ENCODE results near the gene PRIM2.
"Not testable (repeated sequence)": the region's sequence is repeated elsewhere in the genome, so short reads cannot be mapped to it uniquely, and the experiment has no call there.

- TF ChIP-seq, protein P1, sequence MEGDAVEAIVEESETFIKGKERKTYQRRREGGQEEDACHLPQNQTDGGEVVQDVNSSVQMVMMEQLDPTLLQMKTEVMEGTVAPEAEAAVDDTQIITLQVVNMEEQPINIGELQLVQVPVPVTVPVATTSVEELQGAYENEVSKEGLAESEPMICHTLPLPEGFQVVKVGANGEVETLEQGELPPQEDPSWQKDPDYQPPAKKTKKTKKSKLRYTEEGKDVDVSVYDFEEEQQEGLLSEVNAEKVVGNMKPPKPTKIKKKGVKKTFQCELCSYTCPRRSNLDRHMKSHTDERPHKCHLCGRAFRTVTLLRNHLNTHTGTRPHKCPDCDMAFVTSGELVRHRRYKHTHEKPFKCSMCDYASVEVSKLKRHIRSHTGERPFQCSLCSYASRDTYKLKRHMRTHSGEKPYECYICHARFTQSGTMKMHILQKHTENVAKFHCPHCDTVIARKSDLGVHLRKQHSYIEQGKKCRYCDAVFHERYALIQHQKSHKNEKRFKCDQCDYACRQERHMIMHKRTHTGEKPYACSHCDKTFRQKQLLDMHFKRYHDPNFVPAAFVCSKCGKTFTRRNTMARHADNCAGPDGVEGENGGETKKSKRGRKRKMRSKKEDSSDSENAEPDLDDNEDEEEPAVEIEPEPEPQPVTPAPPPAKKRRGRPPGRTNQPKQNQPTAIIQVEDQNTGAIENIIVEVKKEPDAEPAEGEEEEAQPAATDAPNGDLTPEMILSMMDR (IDR thresholded peaks at IDR 0.05; ENCODE audit: low read length): not testable (repeated sequence)
- not testable (repeated sequence) for TF ChIP-seq EZH2 (IDR thresholded peaks at IDR 0.05; ENCODE audit: borderline replicate concordance, low read length)
Measured at GRCh38 chr6:57519198-57519597, 201.8 kb downstream of the PRIM2 start.
